ENCODE data around the gene SIM1.

GRCh38 chr6:100503043-100503705 is 38.5 kb upstream of the SIM1 start:
- TF ChIP-seq USF1 (IDR thresholded peaks at IDR 0.05) (no peak), CREB1 (IDR thresholded peaks at IDR 0.05; ENCODE audit: low read depth) (no peak), FOXM1 (IDR thresholded peaks at IDR 0.05; ENCODE audit: borderline replicate concordance, low read depth) (no peak), RAD21 (IDR thresholded peaks at IDR 0.05; ENCODE audit: low read depth) (no peak), EP300 (IDR thresholded peaks at IDR 0.05; ENCODE audit: borderline replicate concordance) (no peak), ZBTB7A (IDR thresholded peaks at IDR 0.05; ENCODE audit: low read depth) (no peak), TAF1 (IDR thresholded peaks at IDR 0.05; ENCODE audit: low read depth) (no peak), REST (IDR thresholded peaks at IDR 0.05; ENCODE audit: low read depth) (no peak), MAX (IDR thresholded peaks at IDR 0.05) (no peak), TCF12 (IDR thresholded peaks at IDR 0.05; ENCODE audit: low read depth) (no peak), CEBPB (IDR thresholded peaks at IDR 0.05) (no peak), EGR1 (IDR thresholded peaks at IDR 0.05) (no peak), TEAD4 (IDR thresholded peaks at IDR 0.05) (no peak)
